GM21526 (cell line): ENCODE measurements around the gene ELMOD1.

Experiments used
- ATAC-seq: cut with Tn5 transposase; IDR thresholded peaks from one replicate; pipeline ENCODE4 v1.9.1; 2021; ENCODE audit warnings: moderate library complexity; ENCODE audit not compliant: unreplicated experiment, low FRiP score

The ELMOD1 gene

DNA sequence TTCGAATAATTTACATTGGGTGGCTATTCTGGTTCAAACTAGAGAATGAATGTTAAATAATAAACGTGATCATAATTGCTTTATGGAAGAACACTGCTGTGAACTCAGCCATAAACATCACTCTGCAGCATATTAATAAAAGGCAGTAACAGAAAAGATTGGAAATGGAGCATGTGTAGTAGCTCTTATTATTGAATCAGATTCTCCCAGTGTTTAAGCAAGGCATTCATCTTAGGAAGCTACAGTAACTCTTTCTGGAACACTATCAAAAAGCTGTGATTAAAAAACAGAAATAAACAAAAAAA lies 34.7 kb downstream of the ELMOD1 start:
- no peak for ATAC-seq

DNA sequence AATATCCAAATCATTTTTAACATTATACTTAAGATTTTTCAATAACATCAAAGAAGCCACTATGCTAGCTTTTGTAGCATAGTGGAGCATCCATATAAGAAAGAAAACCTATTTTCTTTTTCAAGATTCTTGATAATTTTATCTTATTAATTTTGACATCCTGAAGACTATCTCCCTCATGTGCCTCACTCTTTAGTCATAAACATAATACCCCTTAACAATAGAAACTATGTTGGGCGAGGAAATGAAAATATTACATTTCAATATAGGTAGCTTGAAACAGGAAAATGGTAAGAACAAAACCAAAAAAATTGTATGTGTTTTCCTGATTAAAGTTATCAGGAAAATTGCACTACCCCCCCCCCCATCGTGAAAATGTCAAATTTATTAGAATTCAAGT lies 40.1 kb downstream of the ELMOD1 start:
- no peak for ATAC-seq

DNA sequence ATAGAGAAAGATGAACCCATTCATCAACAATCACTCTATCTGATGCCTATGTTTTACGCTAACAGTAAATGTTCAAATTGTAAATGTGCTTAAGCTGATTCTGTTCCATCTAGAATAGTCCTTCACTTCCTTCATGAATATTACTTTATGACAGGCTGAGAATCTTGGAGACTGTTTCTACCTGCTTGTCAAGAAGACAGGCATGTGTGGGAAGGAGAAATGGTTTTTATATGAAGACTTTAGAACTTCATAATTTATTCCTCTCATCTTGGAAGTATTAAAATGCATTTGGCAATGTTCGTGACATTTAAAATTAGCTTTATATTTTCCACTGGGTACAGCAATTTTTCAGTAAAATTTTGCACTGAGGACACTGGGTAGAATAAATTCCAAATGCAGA lies 41.0 kb downstream of the ELMOD1 start:
- no peak for ATAC-seq

DNA sequence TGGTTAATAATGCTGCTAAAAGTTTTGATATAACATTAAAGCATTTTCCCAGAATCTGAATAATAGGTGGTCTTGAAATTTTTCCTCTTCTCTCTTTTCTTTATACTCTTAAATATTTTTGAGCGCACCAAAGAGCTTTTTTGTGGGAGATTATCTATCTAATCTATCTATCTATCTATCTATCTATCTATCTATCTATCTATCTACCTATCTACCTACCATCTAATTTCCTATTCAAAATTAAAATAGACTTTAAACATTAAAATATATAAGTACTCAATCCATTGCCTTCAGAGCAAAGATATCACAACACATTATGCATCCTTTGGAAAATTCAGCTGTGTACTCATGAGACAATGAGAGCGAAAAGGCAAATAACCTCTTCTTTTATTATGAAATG lies 55.8 kb downstream of the ELMOD1 start:
- no peak for ATAC-seq

DNA sequence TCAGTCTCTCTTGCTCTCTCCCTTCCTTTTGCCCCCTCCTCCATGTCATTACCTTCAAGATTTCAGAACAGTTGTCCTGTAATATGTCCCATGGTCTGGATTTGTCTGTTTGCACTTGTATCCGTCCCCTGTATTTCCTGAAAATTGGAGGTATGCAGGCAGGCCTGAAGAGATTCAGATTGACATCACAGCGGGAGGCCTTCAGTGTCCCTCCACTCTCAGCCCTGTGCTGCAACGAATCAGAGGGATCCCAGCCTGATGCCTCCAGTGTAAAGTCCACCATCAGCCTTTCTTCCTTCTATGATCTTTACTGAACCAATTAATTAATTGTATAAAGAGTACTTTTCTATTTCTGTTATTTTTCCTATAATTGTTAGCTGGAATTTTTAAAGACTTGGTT lies 57.3 kb downstream of the ELMOD1 start:
- no peak for ATAC-seq

DNA sequence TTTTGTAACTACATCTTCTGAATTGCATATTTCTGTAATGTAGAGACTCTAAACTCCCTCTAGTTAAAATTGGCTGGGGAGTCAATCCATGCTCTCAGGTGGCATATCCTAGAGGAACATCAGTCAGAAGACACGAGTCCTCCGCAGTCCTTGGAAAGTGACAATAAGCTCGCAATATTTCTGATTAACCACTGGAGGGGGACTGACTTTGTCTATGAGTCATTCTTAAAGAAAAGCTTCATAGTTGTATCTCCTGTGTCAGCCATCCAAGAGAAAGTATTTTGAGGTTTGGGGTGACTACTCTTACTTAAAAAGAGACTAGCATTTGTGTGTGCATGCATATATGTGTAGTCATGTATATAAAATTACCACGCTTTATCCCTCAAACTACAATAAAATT lies 60.7 kb downstream of the ELMOD1 start:
- no peak for ATAC-seq

DNA sequence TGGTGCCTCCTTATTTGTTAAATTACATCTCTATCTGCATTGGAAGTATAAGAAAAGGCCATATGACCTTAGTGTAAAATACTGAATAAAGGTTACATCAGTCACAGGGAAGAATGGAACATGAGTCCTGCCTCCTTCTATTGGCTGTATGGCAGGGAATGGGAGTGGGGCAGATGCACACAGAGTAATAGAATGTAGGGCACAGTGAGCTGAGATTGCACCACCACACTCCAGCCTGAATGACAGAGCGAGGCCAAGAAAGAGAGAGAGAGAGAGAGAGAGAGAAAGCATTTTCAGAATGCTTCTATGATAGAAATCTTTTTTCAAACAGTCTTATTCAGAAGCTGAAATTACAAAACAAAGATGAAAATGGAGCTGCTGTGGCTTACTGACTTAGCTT lies 62.1 kb downstream of the ELMOD1 start:
- no peak for ATAC-seq

DNA sequence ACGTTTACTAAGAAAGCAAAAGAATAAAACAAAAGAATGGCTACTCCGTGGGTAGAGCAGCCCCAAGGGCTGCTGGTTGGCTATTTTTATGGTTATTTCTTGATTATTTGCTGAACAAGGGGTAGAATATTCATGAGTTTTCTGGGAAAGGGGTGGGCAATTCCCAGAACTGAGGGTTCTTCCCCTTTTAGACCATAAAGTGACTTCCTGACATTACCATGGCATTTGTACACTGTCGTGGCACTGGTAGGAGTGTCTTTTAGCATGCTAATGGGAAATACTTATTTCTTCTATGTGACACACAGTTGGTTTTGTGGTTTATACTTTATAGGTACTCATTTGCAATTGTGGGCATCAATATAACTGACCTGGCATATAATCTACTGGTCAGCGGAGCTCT lies 64.7 kb downstream of the ELMOD1 start:
- ATAC-seq = no peak

DNA sequence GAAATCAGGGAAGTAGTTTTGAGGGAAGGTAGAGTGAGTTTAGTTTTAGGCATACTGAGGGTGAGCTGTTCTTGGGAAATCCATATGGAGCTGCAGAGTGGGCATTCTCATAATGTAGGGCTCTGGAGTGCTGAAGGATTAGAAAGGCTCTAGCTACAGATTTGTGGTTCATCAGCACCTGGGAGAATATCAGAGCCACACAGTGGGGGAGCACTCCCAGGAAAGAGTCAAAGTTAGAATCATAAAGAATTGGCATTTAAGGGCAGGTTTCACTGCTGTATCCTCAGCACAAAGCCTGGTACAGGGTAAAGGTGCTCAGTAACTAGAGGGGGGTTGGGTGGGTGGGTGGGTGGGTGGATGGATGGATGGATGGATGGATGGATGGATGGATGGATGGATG lies 68.4 kb downstream of the ELMOD1 start:
- ATAC-seq = no peak

DNA sequence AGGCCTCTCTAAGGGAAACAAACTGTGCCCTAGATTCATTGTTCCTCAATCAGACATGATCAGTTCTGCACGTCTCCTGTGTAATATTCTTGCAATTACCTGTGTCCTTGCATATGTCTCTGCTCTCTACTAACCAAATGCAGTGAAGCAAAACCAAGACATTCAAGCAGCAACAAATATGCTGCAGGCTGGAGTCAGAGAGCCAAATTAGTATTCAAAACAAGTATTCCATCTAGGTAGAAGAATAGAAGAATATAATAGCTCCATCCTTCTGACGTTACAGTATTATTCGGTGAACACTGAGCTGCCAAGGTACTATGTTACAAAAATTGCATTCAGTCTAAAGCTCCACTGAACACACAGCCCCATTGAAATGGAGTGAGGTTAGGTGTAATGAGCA lies 69.1 kb downstream of the ELMOD1 start:
- no peak for ATAC-seq

DNA sequence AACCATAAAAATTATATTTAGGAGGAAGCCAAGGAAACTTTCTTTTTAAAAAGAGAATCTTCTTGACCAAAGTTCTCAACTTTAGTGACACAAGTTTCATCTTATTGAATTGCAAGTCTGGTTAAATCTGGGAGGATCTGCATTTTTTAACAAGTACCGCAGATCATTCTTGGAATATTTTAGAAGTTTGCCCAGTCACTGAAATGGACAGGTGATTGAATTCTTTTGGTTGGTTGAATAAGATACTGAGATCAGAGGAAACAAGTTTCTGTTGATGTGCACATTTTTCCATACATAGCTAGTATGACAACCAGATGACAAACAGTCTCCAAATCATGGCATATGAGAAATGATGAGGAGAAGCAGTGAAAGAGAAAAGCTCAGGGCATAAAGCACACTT lies 70.7 kb downstream of the ELMOD1 start:
- ATAC-seq = no peak

DNA sequence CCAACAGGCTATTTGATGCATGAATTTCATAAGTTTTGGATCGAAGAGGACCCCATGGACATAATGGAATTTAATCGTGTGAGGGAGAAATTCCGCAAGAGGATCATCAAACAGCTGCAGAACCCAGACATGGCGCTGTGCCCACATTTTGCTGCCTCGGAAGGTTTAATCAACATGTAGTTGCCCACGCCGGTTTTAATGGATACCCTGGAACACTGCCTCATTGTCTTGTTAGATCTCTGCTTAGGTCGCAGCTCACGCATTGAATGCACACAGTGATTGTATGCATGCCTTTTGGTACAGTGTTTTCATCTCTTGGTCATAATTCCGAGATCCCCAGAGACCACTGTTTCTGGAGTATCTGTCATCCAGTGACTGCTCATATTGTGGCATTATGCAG lies 74.1 kb downstream of the ELMOD1 start:
- no peak for ATAC-seq

DNA sequence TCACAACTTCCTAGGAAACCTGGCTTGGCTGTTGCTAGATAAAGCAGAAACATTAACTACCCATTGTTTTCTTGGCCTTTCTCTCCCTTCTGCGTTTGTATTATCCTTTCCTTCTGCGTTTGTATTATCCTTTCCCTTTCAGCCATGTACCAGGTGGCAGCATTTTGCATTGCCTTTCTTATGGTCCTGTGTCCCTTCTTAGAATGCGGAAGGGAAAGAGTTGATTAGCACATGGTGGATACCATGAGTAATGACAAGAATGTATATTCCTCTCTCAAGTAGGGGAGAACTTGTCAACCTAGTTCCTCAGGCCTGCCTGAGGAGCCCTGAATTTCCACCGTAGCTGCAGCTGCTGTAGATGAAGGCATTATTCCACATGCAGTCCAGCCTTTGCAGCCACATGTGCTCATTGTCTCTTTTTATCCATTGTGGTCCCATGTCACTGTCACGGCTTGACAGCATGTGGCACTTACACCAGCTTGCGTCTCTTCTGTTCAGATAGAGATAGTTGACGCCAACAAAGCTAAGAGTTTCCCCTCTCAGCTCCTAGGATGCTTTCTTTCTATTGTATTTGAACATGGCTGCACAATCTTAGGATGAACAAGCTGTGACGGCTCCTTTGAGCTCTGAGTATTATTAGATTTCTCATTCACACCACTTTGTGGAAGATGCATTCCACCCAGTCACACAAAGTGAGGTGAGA lies 76.1 kb downstream of the ELMOD1 start:
- no peak for ATAC-seq

DNA sequence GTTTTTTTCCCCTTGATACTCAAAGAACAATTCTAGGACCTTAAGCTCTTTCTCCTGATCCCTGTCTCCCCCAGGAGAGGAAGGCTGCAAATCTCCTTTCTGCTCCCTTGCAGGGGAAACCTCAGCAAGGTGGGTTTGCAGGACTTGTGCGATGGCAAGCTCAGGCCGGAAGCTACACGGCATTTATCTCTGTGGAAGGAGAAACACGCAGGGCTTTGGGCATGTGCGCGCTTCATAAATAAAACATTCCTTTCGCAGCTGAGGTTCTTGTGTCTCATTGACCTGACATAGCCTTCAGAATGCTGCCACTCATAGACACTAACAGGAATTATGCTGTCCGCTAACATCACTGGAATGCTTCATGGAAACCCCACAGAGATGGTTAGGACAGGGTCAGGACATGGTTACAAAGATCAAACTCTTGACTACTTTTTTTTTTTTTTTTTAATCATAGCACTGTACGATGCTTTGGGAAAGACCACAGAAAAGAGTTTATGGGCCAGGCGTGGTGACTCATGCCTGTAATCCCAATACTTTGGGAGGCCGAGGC lies 78.3 kb downstream of the ELMOD1 start:
- no peak for ATAC-seq

DNA sequence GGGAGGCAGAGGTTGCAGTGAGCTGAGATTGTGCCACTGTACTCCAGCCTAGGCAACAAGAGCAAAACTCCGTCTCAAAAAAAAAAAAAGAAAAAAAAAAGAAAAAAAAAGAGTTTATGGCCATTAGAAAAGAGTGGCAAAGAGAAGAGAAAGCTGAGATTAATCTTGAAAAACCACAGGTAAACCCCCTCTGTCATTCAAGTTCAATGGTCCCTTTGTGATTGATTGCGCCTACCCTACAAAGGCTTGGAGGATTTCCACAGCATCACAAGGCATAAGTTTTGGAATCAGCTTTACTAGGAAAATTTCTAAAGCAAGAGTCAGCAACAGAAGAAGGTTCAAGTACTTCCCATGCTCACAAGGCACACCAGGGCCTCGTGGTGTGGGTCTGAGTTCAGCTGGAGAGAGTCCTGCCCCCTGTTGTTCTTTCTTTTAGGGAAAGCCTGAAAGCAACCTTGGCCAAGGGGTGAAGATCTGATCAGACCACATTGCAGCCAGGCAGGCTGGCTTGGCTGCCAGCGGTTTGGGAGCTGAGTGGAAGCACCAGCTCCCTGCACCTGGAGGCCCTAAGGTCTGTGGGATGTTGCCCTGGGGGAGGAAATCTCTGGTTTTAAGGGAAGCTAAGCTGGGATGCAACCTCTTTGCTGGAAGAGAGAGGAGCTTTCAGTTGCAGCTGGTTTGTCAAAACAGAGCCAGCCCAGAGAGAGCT lies 79.1 kb downstream of the ELMOD1 start:
- ATAC-seq = no peak

DNA sequence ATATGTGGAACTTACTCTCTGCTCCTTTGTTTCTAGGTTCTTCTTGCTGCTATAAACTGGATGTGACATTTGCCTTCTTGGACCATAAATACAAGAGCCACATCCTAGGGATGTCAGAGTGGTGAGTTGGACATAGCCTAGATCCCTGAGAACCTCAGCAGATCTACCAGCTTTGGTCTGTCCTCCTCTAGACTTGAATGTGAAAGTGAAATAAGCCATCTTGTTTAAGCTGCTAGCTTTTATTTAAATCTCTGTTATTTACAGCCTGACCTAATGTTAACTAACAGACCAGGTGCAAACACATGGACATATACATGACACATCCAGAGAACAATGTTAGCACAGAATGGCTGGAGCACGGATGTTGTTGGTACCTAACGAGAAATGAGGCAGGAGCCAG lies 85.0 kb downstream of the ELMOD1 start:
- ATAC-seq = no peak

DNA sequence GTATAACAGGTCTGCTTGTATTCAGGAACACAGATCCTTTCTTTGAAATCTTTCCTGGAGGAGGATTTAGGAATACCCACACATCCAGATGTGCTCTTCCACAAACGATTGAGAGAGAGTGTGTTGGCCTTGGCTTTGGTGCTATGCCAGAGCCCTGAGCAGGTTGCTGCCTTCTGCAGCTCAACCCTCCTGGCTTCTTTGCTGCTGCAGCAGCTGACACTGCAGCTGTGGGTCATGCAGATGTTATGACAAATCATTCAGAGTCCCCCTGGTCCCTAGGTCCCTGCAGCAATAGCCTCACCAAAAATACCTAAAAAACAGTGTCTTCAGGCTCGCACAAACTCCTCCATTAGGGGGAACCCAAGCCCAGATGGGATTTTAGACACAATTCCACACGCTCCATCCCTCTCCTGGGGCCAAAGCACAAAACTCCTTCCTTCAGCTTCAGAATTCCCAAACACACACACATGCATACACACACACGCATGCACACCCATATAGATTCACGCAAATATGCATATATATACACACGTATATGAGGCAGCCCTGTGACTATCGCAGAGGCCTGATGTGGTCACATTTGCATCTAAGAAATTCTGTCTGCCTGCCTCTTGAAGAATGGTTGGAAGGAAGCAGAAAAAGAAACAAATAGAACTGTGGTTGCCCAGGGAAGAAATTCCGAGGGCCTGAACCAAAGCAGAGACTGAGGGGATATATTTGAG lies 85.5 kb downstream of the ELMOD1 start:
- no peak for ATAC-seq

DNA sequence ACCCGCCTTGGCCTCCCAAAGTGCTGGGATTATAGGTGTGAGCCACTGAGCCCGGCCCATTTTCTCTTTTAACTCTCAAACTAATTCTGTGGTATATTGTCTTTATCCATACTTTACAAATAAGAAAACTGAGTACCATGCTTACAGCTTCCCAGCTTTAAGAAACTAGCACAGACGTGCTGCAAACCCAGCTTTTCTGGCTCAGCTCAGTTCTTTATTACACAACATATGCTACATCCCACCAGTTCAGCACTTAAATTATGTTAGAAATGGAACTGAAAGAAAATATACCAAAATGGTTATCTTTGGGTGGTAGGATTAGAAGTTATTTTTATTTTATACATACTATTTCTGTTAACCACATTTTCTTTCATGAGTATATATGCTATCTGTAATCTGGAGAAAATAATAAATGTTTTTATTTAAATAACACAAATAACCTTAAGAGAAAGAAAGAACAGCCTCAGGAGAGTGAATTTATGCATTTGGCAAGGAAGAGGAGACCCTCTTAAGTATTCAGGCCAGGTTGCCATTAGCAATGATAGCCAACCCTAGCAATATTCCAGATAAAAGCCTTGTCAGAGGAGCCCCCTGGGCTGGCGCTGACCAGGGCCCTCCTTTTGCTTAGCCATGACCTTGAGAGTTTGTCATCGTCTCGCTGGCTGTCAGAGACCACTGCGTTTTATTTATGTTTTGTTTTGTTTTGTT lies 87.1 kb downstream of the ELMOD1 start:
- no peak for ATAC-seq

DNA sequence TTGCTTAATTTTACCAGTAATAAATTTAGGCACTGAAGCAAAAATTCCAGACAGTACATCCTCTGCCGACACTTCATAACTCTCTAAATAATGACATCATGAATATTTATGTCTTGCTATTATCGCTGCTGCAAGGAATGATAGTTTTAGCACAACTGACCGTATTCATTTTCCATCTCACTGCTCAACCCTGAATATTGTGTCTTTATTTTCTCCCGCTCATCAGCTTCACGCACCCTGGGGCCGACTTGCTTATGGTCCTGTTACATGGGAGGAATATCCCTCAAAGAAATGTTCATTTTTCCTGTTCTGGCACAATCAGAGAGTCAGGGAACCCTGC lies 87.7 kb downstream of the ELMOD1 start:
- no peak for ATAC-seq

DNA sequence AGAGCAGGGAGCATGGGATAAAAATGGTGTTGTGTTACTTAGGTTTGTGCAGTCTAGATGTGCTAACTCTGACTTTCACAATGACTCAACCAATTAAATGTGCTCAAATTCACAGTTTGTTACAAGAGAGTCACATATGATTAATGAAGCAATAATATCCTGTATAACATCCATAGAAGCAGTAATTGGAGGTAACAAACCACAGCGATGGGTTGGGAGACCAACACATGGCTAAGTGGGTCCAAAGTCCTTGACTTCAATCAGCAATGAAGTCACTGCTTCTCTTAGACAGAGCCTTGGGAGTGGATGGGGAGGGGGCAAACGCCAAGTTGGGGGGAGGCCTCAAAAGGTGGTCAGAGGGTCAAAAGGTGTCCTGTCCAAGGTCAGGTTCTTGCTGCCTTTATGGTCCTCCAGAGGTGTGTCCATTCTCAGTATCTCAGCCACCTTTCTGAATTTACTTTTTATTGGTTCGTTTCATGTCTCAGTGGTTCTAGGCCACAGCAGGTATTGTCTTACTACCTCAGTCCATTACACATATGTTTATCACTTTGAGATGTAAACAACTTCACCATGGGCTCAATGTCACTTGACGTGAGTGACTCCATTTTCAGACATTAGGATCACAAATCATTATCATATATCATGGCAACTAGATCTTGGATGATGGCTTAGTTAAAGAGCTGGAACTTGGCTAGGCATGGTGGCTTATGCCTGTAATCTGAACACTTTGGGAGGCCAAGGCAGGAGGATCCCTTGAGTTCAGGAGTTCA lies 88.5 kb downstream of the ELMOD1 start:
- ATAC-seq = no peak

DNA sequence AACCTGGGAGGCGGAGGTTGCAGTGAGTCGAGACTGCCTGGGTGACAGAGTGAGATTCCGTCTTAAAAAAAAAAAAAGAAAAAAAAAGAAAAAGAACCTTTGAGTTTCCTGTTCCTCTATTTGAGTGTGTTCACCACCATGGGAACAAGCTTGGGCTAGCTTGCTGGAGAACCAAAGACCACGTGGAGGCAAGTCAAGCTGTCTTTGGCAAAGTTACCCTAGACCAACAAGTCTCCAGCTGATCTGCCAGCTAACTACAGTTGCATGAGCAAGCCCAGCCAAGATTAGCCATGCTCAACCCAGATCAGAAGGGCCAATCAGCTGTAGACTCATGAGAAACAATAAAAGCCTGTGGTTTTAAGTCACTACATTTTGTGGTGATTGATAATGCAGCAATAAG lies 91.2 kb downstream of the ELMOD1 start:
- no peak for ATAC-seq
